MM.1S (cell line): ENCODE data around the gene RAB39A.
A peak's percentile ranks its signal among the peaks of the same experiment; 100 is the strongest.

Experiments
- DNase-seq: peaks from one replicate; pipeline ENCODE4 v3.0.0-alpha.2; 2015
- H2AFZ ChIP-seq: fragments of 300-600 bp; sonication (generic); 2 replicates; pipeline ENCODE4 v1.6.0; 2016; ENCODE audit warnings: antibody characterized with exemption, low read length
- H3F3A ChIP-seq: fragments of 300-600 bp; sonication (generic); 2 replicates; pipeline ENCODE4 v1.6.1; 2016; ENCODE audit warnings: mild to moderate bottlenecking, antibody characterized with exemption, low read length, moderate library complexity, mixed read lengths; ENCODE audit not compliant: insufficient read depth
- H3K27ac ChIP-seq: fragments of 300-600 bp; sonication (generic); 2 replicates; pipeline ENCODE4 v1.5.1; 2016; ENCODE audit warnings: mild to moderate bottlenecking, low read length
- H3K27me3 ChIP-seq: fragments of 300-600 bp; sonication (generic); replicated peaks from 2 replicates; pipeline ENCODE4 v1.6.0; 2016; ENCODE audit warnings: low read length; ENCODE audit not compliant: insufficient read depth
- H3K36me3 ChIP-seq: fragments of 300-600 bp; sonication (generic); replicated peaks from 2 replicates; pipeline ENCODE4 v1.6.1; 2016; ENCODE audit warnings: mild to moderate bottlenecking, low read length, mixed read lengths; ENCODE audit not compliant: insufficient read depth
- H3K4me1 ChIP-seq: fragments of 300-600 bp; sonication (generic); 2 replicates; pipeline ENCODE4 v1.6.1; 2016; ENCODE audit warnings: low read length, mixed read lengths
- H3K4me2 ChIP-seq: fragments of 300-600 bp; sonication (generic); 2 replicates; pipeline ENCODE4 v1.6.0; 2016; ENCODE audit warnings: low read depth, low read length
- H3K4me3 ChIP-seq: fragments of 300-600 bp; sonication (generic); 2 replicates; pipeline ENCODE4 v1.5.1; 2016; ENCODE audit warnings: low read length, mixed read lengths
- H3K79me2 ChIP-seq: fragments of 300-600 bp; sonication (generic); 2 replicates; pipeline ENCODE4 v1.6.1; 2016; ENCODE audit warnings: mixed run types, low read length, mixed read lengths
- H3K9ac ChIP-seq: fragments of 300-600 bp; sonication (generic); 2 replicates; pipeline ENCODE4 v1.6.1; 2016; ENCODE audit warnings: low read length, mixed read lengths
- H3K9me2 ChIP-seq: fragments of 300-600 bp; sonication (generic); replicated peaks from 2 replicates; pipeline ENCODE4 v1.6.1; 2016; ENCODE audit warnings: mild to moderate bottlenecking, low read length, mixed read lengths; ENCODE audit not compliant: insufficient read depth
- H3K9me3 ChIP-seq: fragments of 300-600 bp; sonication (generic); replicated peaks from 2 replicates; pipeline ENCODE4 v1.6.1; 2016; ENCODE audit warnings: mild to moderate bottlenecking, low read length, mixed read lengths; ENCODE audit not compliant: insufficient read depth
- H4K20me1 ChIP-seq: fragments of 300-600 bp; sonication (generic); 2 replicates; pipeline ENCODE4 v1.6.1; 2016; ENCODE audit warnings: mild to moderate bottlenecking, low read length, moderate library complexity, mixed read lengths; ENCODE audit not compliant: insufficient read depth
- EZH2 ChIP-seq: fragments of 300-600 bp; sonication (generic); optimal IDR thresholded peaks from 2 replicates; pipeline ENCODE3; 2017; ENCODE audit warnings: low read depth, mild to moderate bottlenecking, antibody characterized with exemption, low read length, mixed read lengths
- EZH2phosphoT487 ChIP-seq: fragments of 300-600 bp; sonication (generic); IDR thresholded peaks from 2 replicates; pipeline ENCODE4 v1.6.1; 2018; ENCODE audit warnings: antibody characterized with exemption, low read length
- TF ChIP-seq, protein P1 (sequence below): fragments of 300-600 bp; sonication (generic); IDR thresholded peaks from 2 replicates; pipeline ENCODE4 v1.5.1; 2016; ENCODE audit warnings: antibody characterized with exemption, low read length, mixed read lengths

The RAB39A gene

DNA sequence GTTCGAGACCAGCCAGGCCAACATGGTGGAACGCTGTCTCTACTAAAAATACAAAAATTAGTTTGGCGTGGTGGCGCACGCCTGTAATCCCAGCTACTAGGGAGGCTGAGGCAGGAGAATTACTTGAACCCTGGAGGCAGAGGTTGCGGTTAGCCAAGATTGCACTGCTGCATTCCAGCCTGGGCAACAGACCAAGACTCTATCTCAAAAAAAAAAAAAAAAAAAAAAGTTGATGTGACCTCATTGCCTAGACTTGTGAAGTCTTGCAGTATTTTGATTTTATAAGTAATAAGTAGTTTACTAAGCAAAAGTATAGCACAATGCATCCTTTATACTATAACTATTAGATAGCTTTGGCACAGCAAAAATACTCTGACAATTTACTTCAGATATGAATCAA, 70.5 kb downstream of the RAB39A start:
- Histone ChIP-seq H3F3A (no peaks in the 10 kb centered on the region), H3K4me2 (no peak overlapping the region), H2AFZ (no peak overlapping the region), H3K79me2 (no peaks in the 10 kb centered on the region), H3K9ac (no peak overlapping the region), H3K36me3 (no peaks in the 10 kb centered on the region), H4K20me1 (no peaks in the 10 kb centered on the region), H3K27me3 (no peaks in the 10 kb centered on the region), H3K27ac (no peak overlapping the region), H3K4me1 (no peaks in the 10 kb centered on the region), H3K4me3 (no peak overlapping the region), H3K9me2 (no peaks in the 10 kb centered on the region), H3K9me3 (no peaks in the 10 kb centered on the region)
- no peak for DNase-seq
- no peak for TF ChIP-seq EZH2

DNA sequence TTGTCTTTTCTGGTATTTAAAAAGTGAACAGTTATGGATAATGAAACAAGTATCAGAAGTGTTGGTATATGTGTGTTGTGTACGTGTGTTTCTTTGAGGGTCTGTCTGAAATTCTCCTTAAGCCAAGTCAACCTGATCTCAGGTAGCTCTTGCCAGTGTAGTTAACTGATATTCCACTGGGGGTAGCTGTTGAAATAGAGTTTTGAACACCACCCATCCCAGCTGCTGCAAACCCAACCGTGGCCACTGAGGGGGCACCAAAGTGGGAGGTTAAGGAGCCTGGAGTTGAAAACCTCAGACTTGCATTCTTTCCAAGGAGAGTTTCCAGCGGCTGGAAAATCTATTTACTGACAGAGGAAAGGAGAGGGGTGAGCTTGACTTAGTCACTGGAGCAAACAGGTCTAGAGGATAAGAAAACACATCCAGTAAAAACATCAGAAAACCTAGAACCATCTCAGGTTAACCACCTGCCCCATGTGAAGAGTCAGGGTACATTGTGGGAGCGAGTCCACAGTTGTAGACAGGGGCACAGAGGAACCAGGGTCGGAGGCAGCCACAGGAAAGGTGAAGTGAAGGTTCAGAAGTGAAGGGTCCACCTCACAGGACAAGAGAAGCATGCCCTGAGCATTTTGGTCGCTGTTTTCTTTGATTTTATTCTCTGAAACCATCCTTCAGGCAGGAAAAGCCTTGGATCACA, 71.7 kb downstream of the RAB39A start:
- H3K4me2 ChIP-seq = no peak overlapping the region
- no peaks in the 10 kb centered on the region for H3K79me2 ChIP-seq
- H3K9me2 ChIP-seq = no peaks in the 10 kb centered on the region
- H3K9me3 ChIP-seq = no peaks in the 10 kb centered on the region
- H3K27me3 ChIP-seq = no peaks in the 10 kb centered on the region
- no peak for TF ChIP-seq EZH2phosphoT487
- TF ChIP-seq, protein P1, sequence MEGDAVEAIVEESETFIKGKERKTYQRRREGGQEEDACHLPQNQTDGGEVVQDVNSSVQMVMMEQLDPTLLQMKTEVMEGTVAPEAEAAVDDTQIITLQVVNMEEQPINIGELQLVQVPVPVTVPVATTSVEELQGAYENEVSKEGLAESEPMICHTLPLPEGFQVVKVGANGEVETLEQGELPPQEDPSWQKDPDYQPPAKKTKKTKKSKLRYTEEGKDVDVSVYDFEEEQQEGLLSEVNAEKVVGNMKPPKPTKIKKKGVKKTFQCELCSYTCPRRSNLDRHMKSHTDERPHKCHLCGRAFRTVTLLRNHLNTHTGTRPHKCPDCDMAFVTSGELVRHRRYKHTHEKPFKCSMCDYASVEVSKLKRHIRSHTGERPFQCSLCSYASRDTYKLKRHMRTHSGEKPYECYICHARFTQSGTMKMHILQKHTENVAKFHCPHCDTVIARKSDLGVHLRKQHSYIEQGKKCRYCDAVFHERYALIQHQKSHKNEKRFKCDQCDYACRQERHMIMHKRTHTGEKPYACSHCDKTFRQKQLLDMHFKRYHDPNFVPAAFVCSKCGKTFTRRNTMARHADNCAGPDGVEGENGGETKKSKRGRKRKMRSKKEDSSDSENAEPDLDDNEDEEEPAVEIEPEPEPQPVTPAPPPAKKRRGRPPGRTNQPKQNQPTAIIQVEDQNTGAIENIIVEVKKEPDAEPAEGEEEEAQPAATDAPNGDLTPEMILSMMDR = peak; percentile 72
- no peaks in the 10 kb centered on the region for H3K36me3 ChIP-seq
- H2AFZ ChIP-seq = 0 out of 2 replicates have a peak overlapping the region, but pooled peaks have one; percentile 15
- no peaks in the 10 kb centered on the region for H4K20me1 ChIP-seq
- peak; percentile 56 for DNase-seq
- H3K4me1 ChIP-seq = no peaks in the 10 kb centered on the region
- no peak overlapping the region for H3K27ac ChIP-seq
- no peak overlapping the region for H3K4me3 ChIP-seq
- H3K9ac ChIP-seq = no peak overlapping the region
- H3F3A ChIP-seq = no peaks in the 10 kb centered on the region

DNA sequence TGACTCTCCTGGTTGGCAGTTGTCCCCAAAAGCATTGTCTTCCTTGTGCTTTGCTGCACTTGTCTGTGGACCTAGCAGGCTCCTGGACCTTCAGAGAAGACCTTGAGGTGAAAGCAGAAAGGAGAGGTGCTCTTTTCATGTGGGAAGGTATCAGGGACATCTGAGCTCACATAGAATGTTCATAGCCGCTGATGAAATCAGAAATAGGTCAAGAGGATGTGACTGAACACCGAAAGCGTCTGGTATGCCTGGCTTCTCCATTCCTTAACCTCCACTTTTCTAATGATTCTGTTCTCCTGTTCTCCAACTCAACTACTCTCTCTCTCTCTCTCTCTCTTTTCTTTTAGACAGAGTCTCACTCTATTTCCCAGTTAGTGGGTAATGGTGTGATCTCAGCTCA, 74.2 kb downstream of the RAB39A start:
- Histone ChIP-seq H3K9me3 (no peaks in the 10 kb centered on the region), H2AFZ (no peak overlapping the region), H3K27me3 (no peaks in the 10 kb centered on the region), H3F3A (no peaks in the 10 kb centered on the region), H3K4me1 (no peaks in the 10 kb centered on the region), H3K4me3 (no peak overlapping the region), H3K27ac (no peak overlapping the region), H3K4me2 (no peak overlapping the region), H3K9me2 (no peaks in the 10 kb centered on the region), H3K36me3 (no peaks in the 10 kb centered on the region), H3K79me2 (no peaks in the 10 kb centered on the region), H3K9ac (no peak overlapping the region), H4K20me1 (no peaks in the 10 kb centered on the region)
- TF ChIP-seq EZH2phosphoT487 = no peak
- TF ChIP-seq, protein P1 = no peak
- no peak for TF ChIP-seq EZH2
- DNase-seq = no peak

DNA sequence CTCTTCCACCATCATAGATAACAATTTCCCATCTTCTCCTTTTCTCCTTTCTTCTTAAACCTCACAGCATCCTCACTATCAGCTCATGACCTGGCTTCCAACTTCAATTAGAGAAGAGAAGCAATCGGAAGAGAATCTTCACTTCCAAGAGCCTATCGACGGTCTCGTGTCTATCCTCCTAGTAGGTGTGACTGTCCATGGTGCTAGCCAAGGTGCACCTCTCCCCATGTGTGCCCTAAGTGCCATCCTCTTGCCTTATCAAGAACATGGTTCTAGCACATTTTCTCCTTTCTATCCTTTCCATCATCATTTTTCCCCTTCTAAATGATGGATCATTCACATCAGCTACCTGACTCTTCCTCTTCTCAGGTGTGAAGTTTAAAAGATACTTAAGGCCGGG, 75.4 kb downstream of the RAB39A start:
- H4K20me1 ChIP-seq = no peaks in the 10 kb centered on the region
- H3K36me3 ChIP-seq = no peaks in the 10 kb centered on the region
- H3K27me3 ChIP-seq = no peaks in the 10 kb centered on the region
- H3K4me2 ChIP-seq = no peak overlapping the region
- no peaks in the 10 kb centered on the region for H3K79me2 ChIP-seq
- H2AFZ ChIP-seq = no peak overlapping the region
- no peak for DNase-seq
- no peak overlapping the region for H3K4me3 ChIP-seq
- no peak overlapping the region for H3K9ac ChIP-seq
- no peak overlapping the region for H3K27ac ChIP-seq
- TF ChIP-seq, protein P1 = no peak
- no peak for TF ChIP-seq EZH2phosphoT487
- TF ChIP-seq EZH2 = no peak
- H3K9me3 ChIP-seq = no peaks in the 10 kb centered on the region
- H3F3A ChIP-seq = no peaks in the 10 kb centered on the region; the same call in 1 of the 2 replicates
- no peaks in the 10 kb centered on the region for H3K9me2 ChIP-seq
- H3K4me1 ChIP-seq = no peaks in the 10 kb centered on the region
